Thoracic aorta (tissue), 2 donors: ENCODE measurements around the gene GPN1. TPM values are rescaled to one million over a fixed set of nuclear protein-coding genes. Genes with fewer than 3 reads are reported as not detected.

Experiments used
- ATAC-seq: fragments of 150-250 bp; one replicate; pipeline ENCODE4 v1.8.0; 2017; ENCODE audit warnings: low read depth; ENCODE audit not compliant: insufficient number of reproducible peaks, low FRiP score
- DNase-seq: peaks from one replicate; pipeline ENCODE4 v3.0.0-alpha.2; 2020; ENCODE audit warnings: low spot score
- H3K27ac ChIP-seq, 2 donors: fragments of 200-600 bp; sonication (generic); 1 replicate in 1 of 2; 2 replicates in 1 of 2; pipeline ENCODE4 v1.5.1; 2016; ENCODE audit warnings: mild to moderate bottlenecking in 2 of 2, moderate library complexity in 2 of 2
- H3K27me3 ChIP-seq: fragments of 200-600 bp; sonication (generic); replicated peaks from 2 replicates; pipeline ENCODE4 v1.6.0; 2016; ENCODE audit warnings: mild to moderate bottlenecking; ENCODE audit not compliant: insufficient read depth
- H3K36me3 ChIP-seq: fragments of 200-600 bp; sonication (generic); one replicate; pipeline ENCODE4 v1.5.1; 2016
- H3K4me1 ChIP-seq, 2 donors: fragments of 200-600 bp; sonication (generic); 1 replicate in 1 of 2; 2 replicates in 1 of 2; pipeline versions ENCODE4 v1.5.1 to v1.6.0; 2016; ENCODE audit warnings: low read depth in 2 of 2, mild to moderate bottlenecking in 1 of 2; ENCODE audit not compliant: control insufficient read depth in 1 of 2
- H3K4me3 ChIP-seq: fragments of 200-600 bp; sonication (generic); 2 replicates; pipeline ENCODE4 v1.5.1; 2016; ENCODE audit warnings: mild to moderate bottlenecking
- H3K9me3 ChIP-seq: fragments of 200-600 bp; sonication (generic); 2 replicates; pipeline ENCODE4 v1.5.1; 2016
- CTCF ChIP-seq: fragments of 200-600 bp; sonication (generic); IDR thresholded peaks from one replicate; pipeline ENCODE4 v1.5.1; 2019; ENCODE audit warnings: antibody characterized with exemption
- total RNA-seq, 2 donors: library from RNA; depleted of rRNA; stranded (reverse); fragments of >200 nt; gene quantifications; one replicate each; pipeline versions ENCODE4 v1.1.0 to v1.2.3, GENCODE V29; 2016

GPN1 gene
- total RNA-seq, 2 donors from 2014 or later = 19.0 to 22.3 TPM

- Histone ChIP-seq H3K27me3 (no peaks in the 10 kb centered on the region), H3K4me1 (peaks cover 18 to 33% of the 10 kb centered on the region in 2 donors), H3K27ac (peak overlapping the region; percentile 66 to 67), H3K4me3 (peak overlapping the region; percentile 88), H3K9me3 (no peaks in the 10 kb centered on the region), H3K36me3 (no peaks in the 10 kb centered on the region)
- DNase-seq (no peak), ATAC-seq (no peak)
- TF ChIP-seq CTCF = no peak
Measured at GRCh38 chr2:27583390-27583915, 45.4 kb upstream of the GPN1 start.

- ATAC-seq (no peak), DNase-seq (no peak)
- Histone ChIP-seq H3K27me3 (no peaks in the 10 kb centered on the region), H3K4me1 (peaks cover 18 to 33% of the 10 kb centered on the region in 2 donors), H3K4me3 (peak overlapping the region; percentile 88), H3K27ac (no peak overlapping the region), H3K9me3 (no peaks in the 10 kb centered on the region), H3K36me3 (no peaks in the 10 kb centered on the region)
- no peak for TF ChIP-seq CTCF
Measured at GRCh38 chr2:27584597-27584996, 44.3 kb upstream of the GPN1 start.

- peaks cover 8% of the 10 kb centered on the region for H3K9me3 ChIP-seq
- no peak for TF ChIP-seq CTCF
- no peak for ATAC-seq
- no peak overlapping the region for H3K27ac ChIP-seq
- peaks cover 18 to 33% of the 10 kb centered on the region in 2 donors for H3K4me1 ChIP-seq
- H3K27me3 ChIP-seq = no peaks in the 10 kb centered on the region
- DNase-seq = no peak
- no peak overlapping the region for H3K4me3 ChIP-seq
- H3K36me3 ChIP-seq = no peaks in the 10 kb centered on the region
Measured at GRCh38 chr2:27587025-27587424, 41.8 kb upstream of the GPN1 start.

- H3K4me3 ChIP-seq = no peak overlapping the region
- H3K27ac ChIP-seq = no peak overlapping the region
- no peak for DNase-seq
- H3K9me3 ChIP-seq = peaks cover 8% of the 10 kb centered on the region
- peaks cover 18 to 28% of the 10 kb centered on the region in 2 donors for H3K4me1 ChIP-seq
- no peaks in the 10 kb centered on the region for H3K36me3 ChIP-seq
- no peak for ATAC-seq
- no peak for TF ChIP-seq CTCF
- no peaks in the 10 kb centered on the region for H3K27me3 ChIP-seq
Measured at GRCh38 chr2:27588308-27588707, 40.5 kb upstream of the GPN1 start.

GRCh38 chr2:27591745-27592144, 37.1 kb upstream of the GPN1 start:
- no peak for ATAC-seq
- peaks cover 13% of the 10 kb centered on the region for H3K9me3 ChIP-seq
- no peaks in the 10 kb centered on the region for H3K27me3 ChIP-seq
- H3K4me3 ChIP-seq = no peak overlapping the region
- no peaks in the 10 kb centered on the region for H3K36me3 ChIP-seq
- no peak for TF ChIP-seq CTCF
- peaks cover 0 to 6% of the 10 kb centered on the region in 2 donors for H3K4me1 ChIP-seq
- H3K27ac ChIP-seq = no peak overlapping the region
- no peak for DNase-seq
